ENCODE results near the gene MAN2A2. TPM values are rescaled to one million over a fixed set of nuclear protein-coding genes. Genes with fewer than 3 reads are reported as not detected.

The MAN2A2 gene
- total RNA-seq, 1 experiment from 2014 or later: 27.4 TPM

DNA sequence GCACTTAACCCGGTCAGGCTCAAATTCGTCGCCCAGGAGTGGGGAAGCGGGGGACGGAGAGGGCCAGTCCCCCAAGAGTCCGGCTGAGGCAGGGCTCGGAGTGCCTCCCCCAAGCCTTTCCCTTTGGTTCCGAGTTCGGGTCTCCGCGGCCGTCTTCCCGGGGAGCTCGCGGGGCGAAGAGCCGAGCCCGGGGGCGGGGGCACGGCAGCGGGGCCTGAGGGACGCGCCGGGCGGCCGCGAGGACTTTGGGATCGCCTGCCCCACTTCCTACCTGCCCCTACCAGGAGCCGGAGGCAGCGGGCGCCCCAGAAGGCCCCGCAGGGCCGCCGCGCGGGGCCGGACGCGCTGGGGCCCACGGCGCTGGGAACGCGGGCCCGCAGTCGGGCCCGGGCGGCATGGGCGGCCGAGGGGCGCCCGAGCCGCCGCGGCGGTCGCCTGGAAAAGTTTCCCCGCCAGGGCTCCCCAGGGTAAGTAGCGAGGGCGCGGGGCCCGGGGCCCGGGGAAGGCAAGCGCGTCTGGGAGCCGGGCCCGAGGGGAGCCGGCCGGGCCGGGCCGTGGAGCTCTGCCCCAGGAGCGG lies 31.9 kb upstream of the MAN2A2 start:
- Histone ChIP-seq H3K27ac (ENCODE audit: insufficient read length, low read depth, low read length) (no peak overlapping the region), H3K4me1 (ENCODE audit: insufficient read depth, low read length) (peaks cover 6% of the 10 kb centered on the region; the same call in 1 of the 2 replicates)
- H3K4me1 Mint-ChIP-seq: peaks cover 59 to 60% of the 10 kb centered on the region in 2 experiments

More for the DNA sequence above, 31.9 kb upstream of the MAN2A2 start:
- H3K79me1 ChIP-seq (ENCODE audit: insufficient read depth, low read depth, low read length, poor library complexity, severe bottlenecking): peaks cover 2% of the 10 kb centered on the region
- H4K20me1 ChIP-seq (ENCODE audit: control insufficient read depth, insufficient read depth, insufficient read length): no peaks in the 10 kb centered on the region
- H3K27me3 ChIP-seq (ENCODE audit: insufficient read depth, low read length): no peaks in the 10 kb centered on the region
- H3K9me3 ChIP-seq (ENCODE audit: control insufficient read depth, low read depth, low read length): no peaks in the 10 kb centered on the region
- no peak overlapping the region for H2AFZ ChIP-seq (ENCODE audit: low read length)
- H4K5ac ChIP-seq (ENCODE audit: insufficient read length, low read depth, low read length): no peak overlapping the region
- no peak overlapping the region for H3K18ac ChIP-seq (ENCODE audit: insufficient read length, low read depth, low read length)
- H4K91ac ChIP-seq (ENCODE audit: insufficient read length, low read depth, low read length): no peak overlapping the region
- H2BK120ac ChIP-seq (ENCODE audit: low read depth, low read length, poor library complexity, severe bottlenecking): no peak overlapping the region
- H3K9me3 Mint-ChIP-seq: peaks cover 0 to 2% of the 10 kb centered on the region in 2 experiments; a peak in 2 of 5 replicates
- H2BK20ac ChIP-seq (ENCODE audit: low read depth, low read length, poor library complexity, severe bottlenecking): no peak overlapping the region
- peak overlapping the region; percentile 71 to 87 for H3K4me3 Mint-ChIP-seq
- H2BK5ac ChIP-seq (ENCODE audit: insufficient read length, low read length): no peak overlapping the region
- TF ChIP-seq, protein P1, sequence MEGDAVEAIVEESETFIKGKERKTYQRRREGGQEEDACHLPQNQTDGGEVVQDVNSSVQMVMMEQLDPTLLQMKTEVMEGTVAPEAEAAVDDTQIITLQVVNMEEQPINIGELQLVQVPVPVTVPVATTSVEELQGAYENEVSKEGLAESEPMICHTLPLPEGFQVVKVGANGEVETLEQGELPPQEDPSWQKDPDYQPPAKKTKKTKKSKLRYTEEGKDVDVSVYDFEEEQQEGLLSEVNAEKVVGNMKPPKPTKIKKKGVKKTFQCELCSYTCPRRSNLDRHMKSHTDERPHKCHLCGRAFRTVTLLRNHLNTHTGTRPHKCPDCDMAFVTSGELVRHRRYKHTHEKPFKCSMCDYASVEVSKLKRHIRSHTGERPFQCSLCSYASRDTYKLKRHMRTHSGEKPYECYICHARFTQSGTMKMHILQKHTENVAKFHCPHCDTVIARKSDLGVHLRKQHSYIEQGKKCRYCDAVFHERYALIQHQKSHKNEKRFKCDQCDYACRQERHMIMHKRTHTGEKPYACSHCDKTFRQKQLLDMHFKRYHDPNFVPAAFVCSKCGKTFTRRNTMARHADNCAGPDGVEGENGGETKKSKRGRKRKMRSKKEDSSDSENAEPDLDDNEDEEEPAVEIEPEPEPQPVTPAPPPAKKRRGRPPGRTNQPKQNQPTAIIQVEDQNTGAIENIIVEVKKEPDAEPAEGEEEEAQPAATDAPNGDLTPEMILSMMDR (conservative IDR thresholded peaks at IDR 0.05): no peak
- H3K9ac ChIP-seq (ENCODE audit: extremely low read depth, insufficient read length, low read length): peak overlapping the region; percentile 50
- no peak overlapping the region for H3T11ph ChIP-seq (ENCODE audit: low read length)
- H4K8ac ChIP-seq (replicated peaks; ENCODE audit: insufficient read length, low read depth, low read length): no peak overlapping the region
- no peak overlapping the region for H2BK12ac ChIP-seq (ENCODE audit: insufficient read length, low read depth, low read length)
- peak overlapping the region; percentile 77 for H3K14ac ChIP-seq (ENCODE audit: insufficient read depth, low read length)
- H3K4me2 ChIP-seq (ENCODE audit: insufficient read depth, insufficient read length, low read length): peak overlapping the region; percentile 77
- no peak overlapping the region for H2BK15ac ChIP-seq (ENCODE audit: low read depth, low read length)
- DNase-seq: no peak
- H3K27me3 Mint-ChIP-seq (ENCODE audit: low read depth): no peaks in the 10 kb centered on the region
- no peak overlapping the region for H3K4ac ChIP-seq (ENCODE audit: low read depth, low read length)
- H3K79me2 ChIP-seq (ENCODE audit: insufficient read depth, low read length): no peaks in the 10 kb centered on the region
- H2AK5ac ChIP-seq (ENCODE audit: insufficient read length, low read length): no peak overlapping the region
- no CpG with 5 or more reads among the region's 71 CpGs for WGBS (ENCODE audit: extremely low coverage, insufficient read length, low lambda C conversion rate)
- peak overlapping the region in 2 of 3 experiments; percentile 28 to 82; a peak in 1 of 7 replicates for H3K27ac Mint-ChIP-seq
- no peak overlapping the region for H3K56ac ChIP-seq (ENCODE audit: insufficient read length, low read depth, low read length)
- H3K23ac ChIP-seq (ENCODE audit: insufficient read length, low read depth, low read length): no peak overlapping the region
- H3K36me3 Mint-ChIP-seq (ENCODE audit: insufficient read depth in 1 of 3, low read depth in 3 of 3): peaks cover 0 to 1% (median 1%) of the 10 kb centered on the region in 3 experiments; a peak in 5 of 7 replicates
- peaks cover 8% of the 10 kb centered on the region for H3K23me2 ChIP-seq (ENCODE audit: insufficient read length, low read depth, low read length, poor library complexity, severe bottlenecking)

Data from H9 (cell line).